Keratinocyte (primary cell): ENCODE results near the gene GNPTAB.

Experiments used
- EZH2 ChIP-seq: IDR thresholded peaks from one replicate; pipeline ENCODE4 v1.6.1; 2012; ENCODE audit warnings: inconsistent platforms, mild to moderate bottlenecking, low read length, moderate library complexity
- TF ChIP-seq, protein P1 (sequence below), 3 experiments: IDR thresholded peaks in 1 of 3; conservative IDR thresholded peaks in 1 of 3; optimal IDR thresholded peaks in 1 of 3; 2 replicates in 2 of 3; 3 replicates in 1 of 3; pipeline versions ENCODE3 to v1.5.1; 2011; ENCODE audit warnings: low read length in 3 of 3, mild to moderate bottlenecking in 3 of 3, moderate library complexity in 2 of 3, control low read depth in 1 of 3, inconsistent platforms in 1 of 3; ENCODE audit not compliant: insufficient read depth in 2 of 3; ENCODE audit errors: extremely low read depth in 1 of 3

DNA sequence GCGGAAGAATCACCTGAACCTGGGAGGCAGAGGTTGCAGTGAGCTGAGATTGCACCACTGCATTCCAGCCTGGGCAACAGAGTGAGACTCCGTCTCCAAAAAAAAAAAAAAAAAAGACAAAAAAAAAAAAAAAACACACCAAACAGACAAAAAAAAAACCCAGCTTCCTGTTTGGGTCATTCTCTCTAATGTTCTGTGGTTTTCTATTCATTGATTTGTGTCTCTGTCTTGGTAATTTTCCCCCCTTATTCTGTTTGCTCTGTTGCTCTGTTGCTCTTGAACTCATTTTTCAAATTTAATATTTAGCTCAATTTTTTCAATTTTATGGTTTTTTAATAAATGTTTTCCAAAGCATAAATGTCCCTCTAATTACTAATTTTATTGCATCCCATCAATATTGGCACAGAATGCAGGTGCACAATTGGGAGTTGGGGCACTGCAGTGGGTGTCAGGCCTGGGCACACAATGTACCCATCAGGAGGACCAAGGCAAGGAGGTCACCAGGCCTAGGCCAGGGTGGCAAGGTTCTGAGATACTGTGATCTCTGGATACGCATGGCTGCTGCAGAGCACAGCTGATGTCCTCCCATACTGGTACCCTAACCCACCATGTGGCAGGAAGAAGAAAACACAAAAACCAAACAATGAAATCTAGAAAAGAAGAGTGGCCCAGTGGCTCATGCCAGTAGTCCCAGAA, 8.0 kb upstream of the GNPTAB start:
- TF ChIP-seq, protein P1, sequence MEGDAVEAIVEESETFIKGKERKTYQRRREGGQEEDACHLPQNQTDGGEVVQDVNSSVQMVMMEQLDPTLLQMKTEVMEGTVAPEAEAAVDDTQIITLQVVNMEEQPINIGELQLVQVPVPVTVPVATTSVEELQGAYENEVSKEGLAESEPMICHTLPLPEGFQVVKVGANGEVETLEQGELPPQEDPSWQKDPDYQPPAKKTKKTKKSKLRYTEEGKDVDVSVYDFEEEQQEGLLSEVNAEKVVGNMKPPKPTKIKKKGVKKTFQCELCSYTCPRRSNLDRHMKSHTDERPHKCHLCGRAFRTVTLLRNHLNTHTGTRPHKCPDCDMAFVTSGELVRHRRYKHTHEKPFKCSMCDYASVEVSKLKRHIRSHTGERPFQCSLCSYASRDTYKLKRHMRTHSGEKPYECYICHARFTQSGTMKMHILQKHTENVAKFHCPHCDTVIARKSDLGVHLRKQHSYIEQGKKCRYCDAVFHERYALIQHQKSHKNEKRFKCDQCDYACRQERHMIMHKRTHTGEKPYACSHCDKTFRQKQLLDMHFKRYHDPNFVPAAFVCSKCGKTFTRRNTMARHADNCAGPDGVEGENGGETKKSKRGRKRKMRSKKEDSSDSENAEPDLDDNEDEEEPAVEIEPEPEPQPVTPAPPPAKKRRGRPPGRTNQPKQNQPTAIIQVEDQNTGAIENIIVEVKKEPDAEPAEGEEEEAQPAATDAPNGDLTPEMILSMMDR (optimal IDR thresholded peaks at IDR 0.05 in 1 of 3, IDR thresholded peaks at IDR 0.05 in 1 of 3, conservative IDR thresholded peaks at IDR 0.05 in 1 of 3; ENCODE audit: extremely low read depth in 1 of 3, insufficient read depth in 2 of 3, low read length in 3 of 3) = no peak
- TF ChIP-seq EZH2 = no peak
